ENCODE measurements around the gene IRAK1.

The IRAK1 gene

GRCh38 chrX:154024271-154024670 lies 4.6 kb upstream of the IRAK1 start:
- H3K27ac ChIP-seq, result no peak overlapping the region
- TF ChIP-seq, protein P1, sequence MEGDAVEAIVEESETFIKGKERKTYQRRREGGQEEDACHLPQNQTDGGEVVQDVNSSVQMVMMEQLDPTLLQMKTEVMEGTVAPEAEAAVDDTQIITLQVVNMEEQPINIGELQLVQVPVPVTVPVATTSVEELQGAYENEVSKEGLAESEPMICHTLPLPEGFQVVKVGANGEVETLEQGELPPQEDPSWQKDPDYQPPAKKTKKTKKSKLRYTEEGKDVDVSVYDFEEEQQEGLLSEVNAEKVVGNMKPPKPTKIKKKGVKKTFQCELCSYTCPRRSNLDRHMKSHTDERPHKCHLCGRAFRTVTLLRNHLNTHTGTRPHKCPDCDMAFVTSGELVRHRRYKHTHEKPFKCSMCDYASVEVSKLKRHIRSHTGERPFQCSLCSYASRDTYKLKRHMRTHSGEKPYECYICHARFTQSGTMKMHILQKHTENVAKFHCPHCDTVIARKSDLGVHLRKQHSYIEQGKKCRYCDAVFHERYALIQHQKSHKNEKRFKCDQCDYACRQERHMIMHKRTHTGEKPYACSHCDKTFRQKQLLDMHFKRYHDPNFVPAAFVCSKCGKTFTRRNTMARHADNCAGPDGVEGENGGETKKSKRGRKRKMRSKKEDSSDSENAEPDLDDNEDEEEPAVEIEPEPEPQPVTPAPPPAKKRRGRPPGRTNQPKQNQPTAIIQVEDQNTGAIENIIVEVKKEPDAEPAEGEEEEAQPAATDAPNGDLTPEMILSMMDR (conservative IDR thresholded peaks at IDR 0.05), result no peak

GRCh38 chrX:154023276-154024000 lies 3.7 kb upstream of the IRAK1 start:
- no peak overlapping the region for H3K27ac ChIP-seq

GRCh38 chrX:154022108-154022507 lies 2.4 kb upstream of the IRAK1 start:
- no peak overlapping the region; the same call in 1 of the 2 replicates for H3K27ac ChIP-seq
- TF ChIP-seq, protein P1 (conservative IDR thresholded peaks at IDR 0.05), result no peak

More at GRCh38 chrX:154023276-154024000, 3.7 kb upstream of the IRAK1 start:
- TF ChIP-seq, protein P1 (conservative IDR thresholded peaks at IDR 0.05), result no peak

GRCh38 chrX:154021131-154021611 lies 1.5 kb upstream of the IRAK1 start:
- peak overlapping the region; percentile 91 for H3K27ac ChIP-seq
- TF ChIP-seq, protein P1 (conservative IDR thresholded peaks at IDR 0.05), result no peak

DNA sequence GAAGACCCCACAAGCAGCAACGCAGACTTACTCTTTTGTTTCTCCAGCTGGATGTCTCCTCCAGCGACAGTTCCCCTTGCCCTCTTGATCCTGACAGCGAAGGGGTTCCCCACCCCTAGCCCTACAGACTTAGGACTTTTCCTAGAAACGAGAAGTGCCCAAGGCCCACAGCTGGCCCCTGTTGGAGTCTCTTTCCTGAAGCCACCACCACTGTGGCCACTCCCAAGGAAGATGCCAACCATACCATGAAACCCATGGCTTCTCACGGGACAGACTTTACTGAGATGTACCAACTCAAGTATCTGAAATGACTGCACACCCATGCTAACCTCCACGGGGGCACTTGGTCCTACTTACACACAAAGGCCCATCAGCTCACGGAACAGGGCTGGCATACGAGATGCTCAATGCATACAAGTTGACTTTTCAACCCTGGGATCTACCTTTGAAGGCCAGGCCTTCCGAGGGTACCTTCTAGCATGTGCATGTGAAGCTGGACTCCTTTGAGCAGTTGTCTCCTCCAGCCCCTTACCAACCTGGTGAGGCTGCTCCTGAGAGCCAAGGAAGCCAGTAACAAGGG lies 924 bp upstream of the IRAK1 start:
- H3K27ac ChIP-seq, result peak overlapping the region; percentile 91
- TF ChIP-seq, protein P1 (conservative IDR thresholded peaks at IDR 0.05), result no peak

- TF ChIP-seq, protein P1 (conservative IDR thresholded peaks at IDR 0.05), result no peak
- H3K27ac ChIP-seq, result peak overlapping the region; percentile 91
Observed at GRCh38 chrX:154019061-154019621, 561 bp downstream of the IRAK1 start.

DNA sequence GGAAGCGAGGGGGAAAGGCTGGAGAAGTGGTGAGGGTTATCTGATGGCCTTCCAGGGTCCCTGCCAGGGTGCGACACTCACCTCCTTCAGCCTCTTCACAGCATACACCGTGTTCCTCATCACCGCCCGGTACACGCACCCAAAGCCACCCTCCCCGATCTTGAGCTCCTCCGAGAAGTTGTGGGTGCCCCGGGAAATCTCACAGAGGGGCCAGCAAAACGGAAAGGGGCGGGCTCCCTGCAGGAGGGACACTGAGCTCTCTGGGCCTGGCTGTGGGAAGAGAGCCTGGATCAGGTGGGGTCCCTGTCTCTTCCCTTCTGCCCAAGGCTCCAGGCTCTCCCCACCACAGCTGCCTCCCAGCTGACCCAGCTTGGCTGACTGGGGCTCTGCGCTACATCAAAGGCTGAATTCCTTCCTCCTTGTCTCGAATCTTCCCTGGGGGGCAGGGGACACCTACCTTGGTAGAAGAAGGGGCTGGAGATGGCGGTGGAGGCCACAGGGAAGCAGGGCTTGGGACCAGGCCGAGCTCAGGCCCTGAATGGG lies 1.1 kb downstream of the IRAK1 start:
- TF ChIP-seq, protein P1 (conservative IDR thresholded peaks at IDR 0.05), result no peak
- peak overlapping the region; percentile 91 for H3K27ac ChIP-seq
